ENCODE results near the gene SORL1.

GRCh38 chr11:121499405-121499804, 47.3 kb downstream of the SORL1 start:
- TF ChIP-seq CTCF (IDR thresholded peaks at IDR 0.05; ENCODE audit: borderline replicate concordance, extremely low read depth, low read length, poor library complexity, severe bottlenecking) (no peak), EZH2 (IDR thresholded peaks at IDR 0.05; ENCODE audit: borderline replicate concordance, low read depth, low read length, severe bottlenecking) (no peak)
